Nephron (organoid): ENCODE data around the gene EXOC3L1.
A peak's percentile ranks its signal among the peaks of the same experiment; 100 is the strongest.

Source experiments
- H3K27ac Mint-ChIP-seq, 3 experiments: 2 replicates each; pipeline ENCODE4 v1.8.0; 2020; ENCODE audit warnings: mixed read lengths in 3 of 3, mild to moderate bottlenecking in 2 of 3, moderate library complexity in 1 of 3
- H3K27me3 Mint-ChIP-seq: 2 replicates; pipeline ENCODE4 v1.8.0; 2021; ENCODE audit warnings: low read depth, mild to moderate bottlenecking, moderate library complexity, mixed read lengths
- H3K36me3 Mint-ChIP-seq: 2 replicates; pipeline ENCODE4 v1.8.0; 2020; ENCODE audit warnings: low read depth, mixed read lengths
- H3K4me1 Mint-ChIP-seq: 2 replicates; pipeline ENCODE4 v1.8.0; 2020; ENCODE audit warnings: mixed read lengths
- H3K4me3 Mint-ChIP-seq, 3 experiments: 2 replicates each; pipeline ENCODE4 v1.8.0; 2020; ENCODE audit warnings: mild to moderate bottlenecking in 3 of 3, mixed read lengths in 3 of 3, moderate library complexity in 2 of 3
- H3K9me3 Mint-ChIP-seq: 2 replicates; pipeline ENCODE4 v1.8.0; 2020; ENCODE audit warnings: mixed read lengths
- TF ChIP-seq, protein P1 (sequence below), 3 experiments: fragments of 200-600 bp; sonication (generic); IDR thresholded peaks; one replicate each; pipeline ENCODE4 v1.5.0; 2021; ENCODE audit warnings: antibody characterized with exemption in 3 of 3; ENCODE audit not compliant: unreplicated experiment in 3 of 3

EXOC3L1 gene

DNA sequence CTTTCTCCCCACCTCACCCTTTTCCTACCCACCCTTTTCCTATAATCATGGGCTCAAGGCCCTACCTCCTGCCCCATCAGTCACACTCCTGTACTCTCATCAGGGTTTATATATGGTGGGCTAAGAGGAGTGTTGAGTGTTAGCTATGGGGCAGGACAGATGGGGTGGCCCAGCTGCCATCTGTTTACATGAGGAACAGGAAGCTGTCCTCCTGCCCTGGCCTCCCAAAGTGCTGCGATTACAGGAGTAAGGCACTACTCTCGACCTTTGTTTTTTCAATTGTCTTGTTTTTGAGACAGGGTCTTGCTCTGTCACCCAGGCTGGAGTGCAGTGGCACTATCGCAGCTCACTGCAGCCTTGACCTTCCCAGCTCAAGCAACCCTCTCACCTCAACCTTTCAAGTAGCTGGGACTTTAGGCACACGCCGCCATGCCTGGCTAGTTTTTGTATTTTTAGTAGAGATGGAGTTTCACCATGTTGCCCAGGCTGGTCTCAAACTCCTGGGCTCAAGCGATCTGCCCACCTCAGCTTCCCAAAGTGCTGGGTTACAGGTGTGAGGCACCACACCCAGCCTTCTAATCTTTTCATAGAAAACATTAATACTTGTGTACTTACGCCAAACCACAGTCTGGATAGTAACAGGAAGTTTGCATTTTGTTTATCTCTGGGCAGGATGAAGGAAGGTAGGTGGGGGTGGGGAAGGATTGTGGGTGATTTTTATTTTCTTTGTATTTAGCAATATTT lies 31.9 kb downstream of the EXOC3L1 start:
- no peaks in the 10 kb centered on the region for H3K9me3 Mint-ChIP-seq
- H3K36me3 Mint-ChIP-seq, result no peaks in the 10 kb centered on the region
- TF ChIP-seq, protein P1, sequence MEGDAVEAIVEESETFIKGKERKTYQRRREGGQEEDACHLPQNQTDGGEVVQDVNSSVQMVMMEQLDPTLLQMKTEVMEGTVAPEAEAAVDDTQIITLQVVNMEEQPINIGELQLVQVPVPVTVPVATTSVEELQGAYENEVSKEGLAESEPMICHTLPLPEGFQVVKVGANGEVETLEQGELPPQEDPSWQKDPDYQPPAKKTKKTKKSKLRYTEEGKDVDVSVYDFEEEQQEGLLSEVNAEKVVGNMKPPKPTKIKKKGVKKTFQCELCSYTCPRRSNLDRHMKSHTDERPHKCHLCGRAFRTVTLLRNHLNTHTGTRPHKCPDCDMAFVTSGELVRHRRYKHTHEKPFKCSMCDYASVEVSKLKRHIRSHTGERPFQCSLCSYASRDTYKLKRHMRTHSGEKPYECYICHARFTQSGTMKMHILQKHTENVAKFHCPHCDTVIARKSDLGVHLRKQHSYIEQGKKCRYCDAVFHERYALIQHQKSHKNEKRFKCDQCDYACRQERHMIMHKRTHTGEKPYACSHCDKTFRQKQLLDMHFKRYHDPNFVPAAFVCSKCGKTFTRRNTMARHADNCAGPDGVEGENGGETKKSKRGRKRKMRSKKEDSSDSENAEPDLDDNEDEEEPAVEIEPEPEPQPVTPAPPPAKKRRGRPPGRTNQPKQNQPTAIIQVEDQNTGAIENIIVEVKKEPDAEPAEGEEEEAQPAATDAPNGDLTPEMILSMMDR (IDR thresholded peaks at IDR 0.05; ENCODE audit: unreplicated experiment in 3 of 3), result no peak
- H3K4me1 Mint-ChIP-seq, result peaks cover 19% of the 10 kb centered on the region
- H3K4me3 Mint-ChIP-seq, result peak overlapping the region; percentile 73 to 86 (median 85)
- no peak overlapping the region for H3K27ac Mint-ChIP-seq
- H3K27me3 Mint-ChIP-seq, result peaks cover 94% of the 10 kb centered on the region

DNA sequence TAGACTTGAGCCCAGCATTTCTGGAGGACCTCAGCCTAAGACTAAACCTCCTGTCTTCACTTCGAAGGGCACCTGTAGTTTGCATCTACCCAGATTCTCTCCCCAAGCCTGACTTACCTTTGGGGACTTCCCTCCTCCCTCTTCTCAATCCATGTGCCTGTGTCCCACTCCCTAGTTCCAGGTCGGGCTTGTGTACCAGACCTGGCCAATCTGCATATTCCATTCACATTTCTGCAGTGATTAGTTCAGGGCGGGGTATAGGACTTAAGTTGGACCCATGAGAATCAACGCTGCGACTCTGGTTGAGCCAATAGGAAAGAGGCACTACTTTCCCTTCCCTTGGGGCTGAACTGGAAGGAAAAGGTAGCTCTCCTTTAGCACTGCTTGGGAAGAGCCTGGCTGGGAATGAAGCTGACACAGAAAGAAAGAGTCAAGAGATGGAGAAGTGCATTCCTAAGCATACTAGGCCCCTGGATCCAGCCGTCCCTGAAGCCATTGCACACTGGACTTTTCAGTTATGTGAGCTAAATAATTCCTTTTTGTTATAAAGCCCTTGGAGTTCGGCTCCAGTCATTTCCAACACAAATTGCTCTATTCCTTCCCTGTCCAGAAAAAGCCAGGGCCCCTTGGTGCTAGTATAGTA lies 32.7 kb downstream of the EXOC3L1 start:
- no peaks in the 10 kb centered on the region for H3K36me3 Mint-ChIP-seq
- H3K27ac Mint-ChIP-seq, result no peak overlapping the region
- peak overlapping the region; percentile 46 to 85 (median 57) for H3K4me3 Mint-ChIP-seq
- peaks cover 92% of the 10 kb centered on the region for H3K27me3 Mint-ChIP-seq
- H3K9me3 Mint-ChIP-seq, result no peaks in the 10 kb centered on the region
- TF ChIP-seq, protein P1 (IDR thresholded peaks at IDR 0.05; ENCODE audit: unreplicated experiment in 3 of 3), result no peak
- peaks cover 14% of the 10 kb centered on the region for H3K4me1 Mint-ChIP-seq

DNA sequence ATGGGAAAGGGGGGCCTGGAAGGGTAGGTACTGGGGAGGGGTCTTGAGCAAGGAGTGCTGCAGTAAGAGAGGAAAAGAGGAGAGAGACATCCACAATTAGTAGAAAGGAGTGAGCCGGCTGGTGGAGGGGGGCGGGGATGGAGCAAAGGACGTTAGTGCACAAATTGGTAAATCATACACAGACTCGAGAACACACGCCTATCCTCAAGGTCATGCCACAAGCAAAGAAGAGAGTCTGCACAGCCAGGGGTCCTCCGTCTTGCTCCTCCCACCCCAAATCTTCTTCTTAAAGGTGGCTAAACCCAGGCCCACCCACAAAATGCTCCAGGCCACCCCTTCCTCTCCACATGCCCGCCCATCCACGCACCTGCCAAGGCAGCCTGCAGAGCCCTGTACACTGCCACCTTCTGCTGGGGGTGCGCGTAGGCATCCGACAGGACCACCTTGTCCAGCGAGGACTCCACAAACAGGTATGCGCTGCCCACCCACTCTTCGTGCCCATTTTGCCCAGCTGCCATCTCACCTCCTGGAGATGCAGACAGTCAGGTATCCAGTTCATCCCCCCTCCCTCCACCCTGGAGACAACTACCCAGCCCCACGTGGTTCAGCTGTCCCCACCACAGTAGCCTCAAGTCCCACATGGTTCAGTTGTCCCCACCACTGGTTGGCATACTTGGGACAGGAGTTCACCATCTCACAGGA lies 33.6 kb downstream of the EXOC3L1 start:
- Mint-ChIP-seq H3K4me1 (peaks cover 18% of the 10 kb centered on the region), H3K27ac (no peak overlapping the region), H3K9me3 (no peaks in the 10 kb centered on the region), H3K36me3 (no peaks in the 10 kb centered on the region), H3K4me3 (peak overlapping the region; percentile 27 to 43 (median 41)), H3K27me3 (peaks cover 90% of the 10 kb centered on the region)
- TF ChIP-seq, protein P1 (IDR thresholded peaks at IDR 0.05; ENCODE audit: unreplicated experiment in 3 of 3), result no peak

DNA sequence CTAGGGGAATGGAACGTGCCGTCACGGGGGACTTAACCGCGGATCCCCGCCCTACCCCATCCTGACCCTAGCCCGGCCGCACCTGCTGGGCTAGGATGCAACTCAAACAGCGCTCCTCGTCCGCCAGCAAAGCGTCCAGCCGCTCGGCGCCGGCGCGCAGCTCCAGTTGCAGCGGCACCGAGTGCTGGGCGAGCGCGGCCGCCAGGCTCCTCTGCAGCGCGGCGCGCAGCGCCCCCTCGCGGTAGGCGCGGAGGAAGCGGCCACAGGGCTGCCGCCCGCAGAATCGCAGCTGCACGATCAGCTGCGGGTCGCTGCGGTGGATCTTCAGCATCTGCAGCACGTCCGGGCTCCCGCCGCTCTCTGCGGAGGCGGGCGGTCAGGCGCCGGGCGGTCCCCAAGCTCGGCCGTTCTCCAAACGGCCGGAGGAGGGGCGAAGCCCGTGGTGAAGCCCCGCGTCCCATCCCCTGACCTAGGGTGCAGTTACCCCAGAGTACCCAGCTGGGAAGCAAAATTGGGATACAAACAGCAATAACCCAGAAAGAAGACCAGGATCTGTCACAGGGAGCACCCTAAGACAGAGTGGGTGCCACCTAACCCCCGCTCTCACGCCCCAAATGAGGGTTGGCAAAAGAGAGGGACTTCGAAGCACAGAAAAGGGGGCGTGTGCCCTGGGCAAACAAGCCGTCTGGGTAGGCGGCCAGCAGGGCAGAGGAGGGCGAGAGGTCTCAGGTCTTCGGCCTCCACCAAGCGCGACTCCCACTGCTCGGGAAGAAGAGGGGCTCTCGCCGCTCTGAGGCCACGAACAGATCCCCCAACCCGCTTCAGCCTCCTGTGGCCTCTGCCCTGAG lies 34.4 kb downstream of the EXOC3L1 start:
- Mint-ChIP-seq H3K4me1 (peaks cover 17% of the 10 kb centered on the region), H3K36me3 (no peaks in the 10 kb centered on the region), H3K27me3 (peaks cover 87% of the 10 kb centered on the region), H3K4me3 (peak overlapping the region; percentile 52 to 66 (median 61)), H3K9me3 (no peaks in the 10 kb centered on the region), H3K27ac (no peak overlapping the region)
- TF ChIP-seq, protein P1 (IDR thresholded peaks at IDR 0.05; ENCODE audit: unreplicated experiment in 3 of 3), result peak; percentile 96 to 98 (median 97)

DNA sequence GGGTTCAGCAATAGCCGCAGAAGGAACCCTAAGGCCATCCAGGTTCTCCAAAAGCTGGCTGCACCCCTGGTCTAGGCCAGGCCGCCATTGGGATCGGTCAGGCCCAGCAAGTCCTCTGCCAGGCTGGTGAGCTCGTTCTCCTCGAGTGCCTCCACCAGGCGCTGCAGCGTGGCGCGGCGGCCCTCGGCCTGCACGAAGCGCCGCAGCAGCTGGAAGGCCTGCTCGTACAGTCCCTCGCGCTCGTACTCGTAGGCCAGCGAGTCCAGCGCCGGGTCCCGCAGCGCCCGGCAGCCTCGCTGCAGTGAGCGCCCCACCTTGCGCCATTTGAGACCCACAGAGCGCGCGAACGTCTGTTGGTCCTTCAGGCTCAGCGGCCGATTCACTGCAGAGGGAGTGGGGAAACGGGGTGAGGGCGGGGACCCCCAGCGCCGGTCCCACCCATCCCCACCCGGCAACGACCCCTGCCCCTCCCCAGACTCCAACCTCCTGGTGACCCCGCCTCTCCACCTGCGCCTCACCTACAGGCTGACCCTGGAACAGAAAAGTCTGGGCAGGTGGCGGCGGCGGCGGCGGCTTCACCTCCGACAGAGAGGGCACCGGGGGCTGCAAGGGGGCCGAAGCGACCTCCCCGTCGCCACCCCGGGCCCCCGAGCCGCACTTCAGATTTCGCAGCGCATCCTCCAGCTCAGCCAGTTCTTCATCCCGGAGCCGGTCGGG lies 35.2 kb downstream of the EXOC3L1 start:
- Mint-ChIP-seq H3K9me3 (no peaks in the 10 kb centered on the region), H3K27me3 (peaks cover 79% of the 10 kb centered on the region), H3K36me3 (no peaks in the 10 kb centered on the region), H3K4me3 (peak overlapping the region in 2 of 3 experiments; percentile 61 to 66), H3K27ac (no peak overlapping the region), H3K4me1 (peaks cover 17% of the 10 kb centered on the region)
- TF ChIP-seq, protein P1 (IDR thresholded peaks at IDR 0.05; ENCODE audit: unreplicated experiment in 3 of 3), result no peak
